AG04450 (cell line): ENCODE results near the gene NCKAP5L. TPM values are rescaled to one million over a fixed set of nuclear protein-coding genes. Genes with fewer than 3 reads are reported as not detected.

Source experiments
- CTCF ChIA-PET: fragments of 300-600, 350-600 bp; formaldehyde crosslinking; extraction: SDS; loops from one replicate; lab custom pipeline; 2022; ENCODE audit warnings: antibody characterized with exemption, inconsistent platforms; lab: Charles Lee
- POLR2A ChIA-PET: fragments of 350-600 bp; formaldehyde crosslinking; extraction: SDS; loops from one replicate; lab custom pipeline; 2021; ENCODE audit warnings: antibody characterized with exemption, inconsistent platforms; lab: Yijun Ruan, JAX
- DNase-seq: peaks from one replicate; pipeline ENCODE4 v3.0.0-alpha.2; 2011; ENCODE audit warnings: low read depth, low spot score
- H3K27ac ChIP-seq: one replicate; pipeline ENCODE4 v1.5.1; 2012; ENCODE audit warnings: low read depth, low read length, control low read depth
- H3K27me3 ChIP-seq: one replicate; pipeline ENCODE4 v1.6.0; 2012; ENCODE audit warnings: low read length; ENCODE audit not compliant: control insufficient read depth, insufficient read depth
- H3K4me3 ChIP-seq: 2 replicates; pipeline ENCODE4 v1.5.1; 2011; ENCODE audit warnings: mild to moderate bottlenecking, low read depth, low read length, control low read depth
- H3K9me3 ChIP-seq: 2 replicates; pipeline ENCODE4 v1.5.1; 2012; ENCODE audit warnings: low read length; ENCODE audit not compliant: control insufficient read depth, insufficient read depth
- CTCF ChIP-seq: IDR thresholded peaks from 2 replicates; pipeline ENCODE4 v1.5.1; 2011; ENCODE audit warnings: low read depth, low read length, control low read depth, inconsistent platforms
- polyA plus RNA-seq: library from polyadenylated mRNA; depleted of rRNA; stranded (reverse); fragments of >200 nt; gene quantifications from 2 replicates; pipeline ENCODE4 v1.2.3, GENCODE V29; 2011; rRNA removed
- small RNA-seq: library from RNA; depleted of rRNA; stranded (forward); fragments of <200 nt; gene quantifications from one replicate; pipeline ENCODE3, GENCODE V24; 2012; ENCODE audit warnings: low read depth; ENCODE audit not compliant: insufficient read length

The NCKAP5L gene
- polyA plus RNA-seq, 1 experiment: 5.6 TPM

- ChIA-PET CTCF (interaction anchor here (0.6 to 2.8 kb wide), 4 partner anchors 8 to 389 kb away, joined by 3 to 13 read pairs (median 4); no protein-coding TSS in a partner anchor), POLR2A (interaction anchor here (0.6 kb wide), 1 partner anchor 12 kb away, joined by 7 read pairs; no protein-coding TSS in a partner anchor)
- no peaks in the 10 kb centered on the region for H3K27me3 ChIP-seq
- no peak for DNase-seq
- H3K27ac ChIP-seq: no peak overlapping the region
- TF ChIP-seq CTCF: no peak
- no peaks in the 10 kb centered on the region for H3K9me3 ChIP-seq
- no peak overlapping the region for H3K4me3 ChIP-seq
Measured at GRCh38 chr12:49748800-49749199, 79.4 kb downstream of the NCKAP5L start.

GRCh38 chr12:49748306-49748705, 79.9 kb downstream of the NCKAP5L start:
- H3K9me3 ChIP-seq: no peaks in the 10 kb centered on the region
- no peak for TF ChIP-seq CTCF
- ChIA-PET POLR2A (no interaction called here), CTCF (interaction anchor here (0.9 to 2.8 kb wide), 3 partner anchors 9 to 101 kb away, joined by 3 to 13 read pairs (median 3); no protein-coding TSS in a partner anchor)
- no peak for DNase-seq
- H3K27ac ChIP-seq: peak overlapping the region; percentile 48
- H3K4me3 ChIP-seq: no peak overlapping the region
- H3K27me3 ChIP-seq: no peaks in the 10 kb centered on the region

GRCh38 chr12:49744363-49744885, 83.8 kb downstream of the NCKAP5L start:
- no peak for DNase-seq
- H3K4me3 ChIP-seq: no peak overlapping the region
- H3K9me3 ChIP-seq: no peaks in the 10 kb centered on the region; the same call in 1 of the 2 replicates
- ChIA-PET POLR2A (interaction anchor here (0.5 to 0.6 kb wide), 2 partner anchors 71 to 121 kb away, joined by 3 to 6 read pairs; partner anchors contain the start of gene PRPF40B), CTCF (no interaction called here)
- no peak for TF ChIP-seq CTCF
- H3K27me3 ChIP-seq: no peaks in the 10 kb centered on the region
- no peak overlapping the region for H3K27ac ChIP-seq

- peak; percentile 38 for DNase-seq
- H3K27ac ChIP-seq: peak overlapping the region; percentile 97
- no peak for TF ChIP-seq CTCF
- H3K27me3 ChIP-seq: no peaks in the 10 kb centered on the region
- ChIA-PET POLR2A (interaction anchor here (0.6 to 1.7 kb wide), 32 partner anchors 10 to 481 kb away, joined by 3 to 17 read pairs (median 5); partner anchors contain the start of genes CERS5, FMNL3, NCKAP5L and PRPF40B), CTCF (interaction anchor here (0.6 to 2.3 kb wide), 48 partner anchors 8 to 732 kb away, joined by 3 to 22 read pairs (median 4); partner anchors contain the start of gene NCKAP5L)
- H3K4me3 ChIP-seq: peak overlapping the region; percentile 100
- no peaks in the 10 kb centered on the region; the same call in 1 of the 2 replicates for H3K9me3 ChIP-seq
Measured at GRCh38 chr12:49741882-49742620, 86.2 kb downstream of the NCKAP5L start.

Small RNAs within 50 kb of the gene (small RNA-seq; reads per million reads assigned to genes)
- not detected for gene LSM6P2

Other genes with a start within 250 kb of the NCKAP5L start
- gene FAM186B, start 222.8 kb downstream of the NCKAP5L start, polyA plus RNA-seq: 0.05 and 0.07 TPM in 2 replicates
- gene PRPF40B, start 204.9 kb downstream of the NCKAP5L start, polyA plus RNA-seq: 9.0 and 10.9 TPM in 2 replicates
- gene FMNL3, start 121.0 kb downstream of the NCKAP5L start, polyA plus RNA-seq: 15.8 and 16.1 TPM in 2 replicates
- 711 and 906 TPM in 2 replicates for gene TMBIM6, start 86.9 kb downstream of the NCKAP5L start, polyA plus RNA-seq
- gene BCDIN3D, start 14.7 kb upstream of the NCKAP5L start, polyA plus RNA-seq: 3.7 and 3.8 TPM in 2 replicates
- 5.9 and 9.1 TPM in 2 replicates for gene FAIM2, start 75.5 kb upstream of the NCKAP5L start, polyA plus RNA-seq
- gene AQP2, start 122.3 kb upstream of the NCKAP5L start, polyA plus RNA-seq: not detected in 2 replicates
- not detected in 2 replicates for gene AQP5, start 133.5 kb upstream of the NCKAP5L start, polyA plus RNA-seq
- not detected in 2 replicates for gene AQP6, start 144.5 kb upstream of the NCKAP5L start, polyA plus RNA-seq
- gene RACGAP1, start 197.1 kb upstream of the NCKAP5L start, polyA plus RNA-seq: 25.6 and 26.2 TPM in 2 replicates
- 9.9 and 10.2 TPM in 2 replicates for gene ASIC1, start 229.2 kb upstream of the NCKAP5L start, polyA plus RNA-seq